Esophagus squamous epithelium (tissue), 4 donors: ENCODE results near the gene SLC25A45.

Experiments
- POLR2A ChIP-seq, 4 donors: fragments of 450-650 bp; IDR thresholded peaks; one replicate each; pipeline ENCODE4 v1.6.1; 2017; ENCODE audit warnings: antibody characterized with exemption in 4 of 4, mild to moderate bottlenecking in 4 of 4, moderate library complexity in 3 of 4
- TF ChIP-seq, protein P1 (sequence below), 6 experiments: fragments of 450-650 bp in 4 of 6; fragments of 200-600 bp in 2 of 6; sonication (generic) in 2 of 6; IDR thresholded peaks; one replicate each; pipeline ENCODE4 v1.5.1; 2016 to 2019; ENCODE audit warnings: antibody characterized with exemption in 6 of 6, mild to moderate bottlenecking in 4 of 6, moderate library complexity in 4 of 6

GRCh38 chr11:65430406-65431217 is 48.2 kb upstream of the SLC25A45 start:
- peak in 1 of 4 donors; percentile 14 for TF ChIP-seq POLR2A (IDR thresholded peaks at IDR 0.05)
- TF ChIP-seq, protein P1, sequence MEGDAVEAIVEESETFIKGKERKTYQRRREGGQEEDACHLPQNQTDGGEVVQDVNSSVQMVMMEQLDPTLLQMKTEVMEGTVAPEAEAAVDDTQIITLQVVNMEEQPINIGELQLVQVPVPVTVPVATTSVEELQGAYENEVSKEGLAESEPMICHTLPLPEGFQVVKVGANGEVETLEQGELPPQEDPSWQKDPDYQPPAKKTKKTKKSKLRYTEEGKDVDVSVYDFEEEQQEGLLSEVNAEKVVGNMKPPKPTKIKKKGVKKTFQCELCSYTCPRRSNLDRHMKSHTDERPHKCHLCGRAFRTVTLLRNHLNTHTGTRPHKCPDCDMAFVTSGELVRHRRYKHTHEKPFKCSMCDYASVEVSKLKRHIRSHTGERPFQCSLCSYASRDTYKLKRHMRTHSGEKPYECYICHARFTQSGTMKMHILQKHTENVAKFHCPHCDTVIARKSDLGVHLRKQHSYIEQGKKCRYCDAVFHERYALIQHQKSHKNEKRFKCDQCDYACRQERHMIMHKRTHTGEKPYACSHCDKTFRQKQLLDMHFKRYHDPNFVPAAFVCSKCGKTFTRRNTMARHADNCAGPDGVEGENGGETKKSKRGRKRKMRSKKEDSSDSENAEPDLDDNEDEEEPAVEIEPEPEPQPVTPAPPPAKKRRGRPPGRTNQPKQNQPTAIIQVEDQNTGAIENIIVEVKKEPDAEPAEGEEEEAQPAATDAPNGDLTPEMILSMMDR (IDR thresholded peaks at IDR 0.05), result no peak
